ENCODE measurements around the gene RBM28.
A peak's percentile ranks its signal among the peaks of the same experiment; 100 is the strongest.

RBM28 gene

DNA sequence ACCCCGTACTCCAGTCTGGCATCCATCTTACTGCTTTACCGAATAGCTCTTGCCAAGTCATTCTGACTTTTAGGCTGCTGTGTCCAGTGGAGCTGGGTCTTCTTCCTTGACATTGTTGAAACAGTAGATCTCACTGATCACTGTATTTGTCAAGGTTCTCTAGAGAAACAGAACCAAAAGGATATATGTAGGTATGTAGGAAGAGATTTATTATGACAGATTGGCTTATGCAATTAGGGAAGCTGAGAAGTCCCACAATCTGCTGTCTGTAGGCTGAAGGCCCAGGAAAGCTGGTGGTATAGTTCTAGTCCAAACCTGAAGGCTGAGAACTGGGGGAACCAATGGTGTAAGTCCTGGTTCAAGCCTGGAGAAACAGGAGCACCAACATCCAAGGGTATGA lies 29.9 kb upstream of the RBM28 start:
- DNase-seq = no peak

DNA sequence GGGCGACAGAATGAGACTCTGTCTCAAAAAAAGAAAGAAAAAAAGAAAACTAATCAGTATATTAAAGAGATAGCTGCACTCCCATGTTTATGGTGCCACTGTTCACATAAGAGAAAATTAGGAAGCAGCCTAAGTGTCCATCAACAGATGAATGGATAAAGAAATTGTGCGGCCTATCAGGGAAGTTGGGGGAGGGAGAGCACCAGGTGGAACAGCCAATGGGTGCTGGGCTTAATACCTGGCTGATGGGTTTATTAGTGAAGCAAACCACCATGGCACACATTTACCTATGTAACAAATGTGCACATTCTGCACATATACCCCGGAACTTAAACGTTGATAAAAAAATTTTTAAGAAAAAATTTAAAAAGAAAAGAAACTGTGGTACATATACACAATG lies 26.8 kb upstream of the RBM28 start:
- no peak for DNase-seq

DNA sequence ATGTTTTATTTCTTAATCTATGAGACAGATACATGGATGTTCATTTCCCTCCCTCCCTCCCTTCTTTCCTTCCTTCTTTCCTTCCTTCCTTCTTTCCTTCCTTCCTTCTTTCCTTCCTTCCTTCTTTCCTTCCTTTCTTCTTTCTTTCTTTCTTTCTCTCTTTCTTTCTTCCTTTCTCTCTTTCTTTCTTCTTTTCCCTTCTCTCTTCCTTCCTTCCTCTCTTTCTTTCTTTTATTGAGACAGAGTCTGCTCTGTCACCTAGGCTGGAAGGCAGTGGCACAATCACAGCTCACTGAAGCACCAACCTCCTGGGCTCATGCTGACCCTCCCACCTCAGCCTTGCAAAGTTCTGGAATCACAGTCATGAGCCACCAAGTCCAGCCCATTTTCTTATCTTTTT lies 23.3 kb upstream of the RBM28 start:
- no peak for DNase-seq

DNA sequence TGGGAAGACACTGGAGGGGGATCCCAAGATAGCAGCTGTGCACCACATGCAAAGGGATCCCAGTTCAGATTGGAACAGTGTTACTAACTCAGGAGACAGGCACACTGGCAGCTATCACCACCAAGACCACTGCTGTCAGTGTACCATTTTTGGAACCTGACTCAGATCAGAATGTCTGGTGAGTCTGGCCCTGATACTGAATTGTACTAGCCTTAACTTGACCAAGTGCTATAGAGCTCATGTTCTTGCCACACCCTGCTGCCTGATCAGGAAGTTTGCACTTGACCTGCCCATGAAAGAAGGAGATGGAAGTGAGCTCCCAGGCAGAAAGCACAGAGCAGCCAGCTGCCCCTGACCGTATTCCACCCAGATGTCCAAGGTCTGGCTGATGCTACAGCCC lies 22.6 kb upstream of the RBM28 start:
- no peak for DNase-seq

DNA sequence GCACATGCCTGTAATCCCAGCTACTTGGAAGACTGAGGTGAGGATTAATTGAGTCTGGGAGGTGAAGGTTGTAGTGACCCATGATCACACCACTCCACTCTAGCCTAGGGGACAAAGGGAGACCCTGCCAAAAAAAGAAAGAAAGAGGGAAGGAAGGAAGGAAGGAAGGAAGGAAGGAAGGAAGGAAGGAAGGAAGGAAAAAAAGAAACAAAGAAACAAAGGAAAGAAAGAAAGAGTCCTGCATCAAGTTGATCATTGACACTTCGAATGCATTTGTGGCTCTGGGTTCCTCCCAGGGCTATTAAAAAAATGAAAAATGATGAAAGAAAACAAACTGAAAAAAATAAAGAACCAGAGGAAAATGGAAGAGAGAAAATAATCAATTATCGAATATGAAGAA lies 21.7 kb upstream of the RBM28 start:
- no peak for DNase-seq

DNA sequence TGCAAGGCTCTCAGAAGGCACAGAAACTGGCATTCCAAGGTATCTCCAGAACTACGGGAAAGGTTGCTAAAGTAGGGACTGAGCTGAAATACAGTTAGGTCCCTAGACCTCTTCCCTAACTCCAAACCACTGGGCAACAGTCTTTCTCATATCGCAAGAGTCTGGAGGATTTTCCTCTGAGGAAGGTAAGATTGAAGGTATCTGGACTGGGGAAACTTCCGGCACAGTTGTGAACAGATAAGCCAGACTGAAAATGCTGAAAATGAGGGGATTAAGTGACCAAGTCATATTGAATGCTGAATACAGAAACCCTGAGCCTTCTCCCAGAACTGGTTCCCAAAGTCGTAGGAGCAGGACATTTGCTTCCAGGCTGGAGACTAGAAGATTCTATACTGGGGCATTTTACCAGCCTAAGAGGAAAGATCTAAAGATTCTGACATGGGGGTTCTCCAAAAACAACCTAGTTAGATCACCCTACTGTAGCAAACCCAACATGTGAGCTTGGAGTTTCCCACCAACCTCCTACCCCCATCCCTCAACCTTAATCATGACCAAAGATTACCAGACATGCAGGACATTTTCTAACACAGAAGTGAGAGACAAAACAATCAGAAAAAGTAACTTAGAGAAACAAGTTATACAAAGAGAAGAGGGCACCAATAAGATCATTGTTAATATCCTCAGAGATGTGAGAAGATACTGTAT lies 20.6 kb upstream of the RBM28 start:
- DNase-seq = no peak

DNA sequence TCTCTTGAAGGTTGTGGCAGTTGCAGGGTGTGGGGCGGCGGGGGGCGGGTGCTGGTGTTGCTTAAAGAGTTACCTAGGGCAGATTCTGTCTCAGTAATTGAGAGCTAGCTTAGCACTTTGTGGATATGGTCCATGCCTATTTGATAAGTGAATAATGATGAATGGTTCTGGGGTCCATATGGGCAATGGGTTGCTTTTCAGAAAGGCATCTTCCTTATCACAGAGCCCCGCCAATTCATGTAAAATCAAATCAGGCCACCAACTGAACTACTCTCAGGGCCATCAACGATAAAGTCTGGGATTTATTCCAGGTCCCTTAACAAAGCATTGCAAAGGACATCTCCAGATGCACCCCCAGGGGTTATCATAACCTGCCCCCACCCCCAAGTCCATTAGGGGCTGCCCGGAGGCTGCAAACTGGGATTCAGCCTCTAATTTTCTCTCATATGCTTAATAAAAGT lies 19.6 kb upstream of the RBM28 start:
- DNase-seq = no peak

DNA sequence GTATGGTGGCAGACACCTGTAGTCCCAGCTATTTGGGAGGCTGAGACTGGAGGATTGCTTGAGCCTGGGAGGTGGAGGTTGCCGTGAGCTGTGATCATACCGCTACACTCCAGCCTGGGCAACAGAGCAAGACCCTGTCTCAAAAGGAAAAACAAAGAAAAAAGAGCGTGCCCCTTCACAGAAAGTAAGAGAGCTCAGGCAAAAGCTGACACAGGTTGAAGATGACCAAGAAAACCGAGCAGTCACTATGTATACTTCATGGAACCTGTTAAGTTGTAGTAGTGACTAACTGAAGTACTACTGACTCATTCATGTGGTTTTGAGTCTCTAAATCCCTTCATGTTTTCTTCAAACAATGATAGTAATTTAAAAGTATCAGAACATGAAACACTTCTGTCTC lies 19.0 kb upstream of the RBM28 start:
- DNase-seq = no peak

DNA sequence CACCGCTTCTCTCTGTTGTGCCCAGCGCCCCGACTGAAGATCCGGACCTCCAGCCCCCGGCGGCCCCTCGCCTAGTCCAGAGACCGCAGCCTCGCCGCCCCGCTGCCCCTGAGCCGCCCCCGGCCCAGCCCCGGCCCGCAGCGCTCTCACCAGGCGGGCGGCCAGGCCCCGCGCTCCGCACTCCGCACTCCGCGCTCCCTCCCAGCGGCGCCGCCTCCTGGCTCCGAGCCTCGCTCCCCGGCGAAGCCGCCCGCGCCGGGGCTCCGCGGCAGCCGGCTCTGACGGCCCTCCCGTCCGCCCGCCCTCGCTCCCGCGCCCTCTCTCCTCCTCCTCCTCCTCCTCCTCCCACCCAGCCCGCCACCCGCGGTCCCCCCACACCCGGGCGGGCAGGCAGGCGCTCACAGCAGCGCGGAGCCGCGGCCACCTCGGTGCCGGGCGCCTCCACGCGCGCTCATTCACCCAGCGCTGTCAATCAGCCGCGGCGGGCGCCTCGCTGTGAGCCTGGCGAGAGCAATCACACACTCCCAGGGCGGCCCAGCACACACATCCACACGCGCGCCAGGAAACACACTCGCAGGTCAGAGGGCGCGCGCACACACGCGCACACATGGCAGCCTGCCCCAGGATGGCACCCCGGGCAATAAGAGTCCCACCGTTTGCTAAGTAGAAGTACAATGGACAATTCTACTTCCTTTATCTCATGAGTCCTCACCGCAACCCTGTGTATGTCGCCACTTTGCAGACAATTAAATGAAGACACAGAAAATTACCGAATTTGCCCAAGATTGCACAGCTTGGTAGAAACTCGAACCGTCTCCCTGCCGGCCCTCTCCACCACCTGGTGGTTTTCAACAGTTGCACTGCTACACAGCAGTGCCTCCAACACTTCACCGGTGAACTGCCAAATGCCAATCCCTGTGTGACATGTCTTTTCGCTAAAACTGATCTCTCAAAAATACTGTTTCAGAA lies 18.0 kb upstream of the RBM28 start, which contains the start of gene PRRT4:
TSS of gene PRRT4 (minus strand) at position 280 of the 969 bp plus-strand sequence.
- DNase-seq = peak; percentile 28

DNA sequence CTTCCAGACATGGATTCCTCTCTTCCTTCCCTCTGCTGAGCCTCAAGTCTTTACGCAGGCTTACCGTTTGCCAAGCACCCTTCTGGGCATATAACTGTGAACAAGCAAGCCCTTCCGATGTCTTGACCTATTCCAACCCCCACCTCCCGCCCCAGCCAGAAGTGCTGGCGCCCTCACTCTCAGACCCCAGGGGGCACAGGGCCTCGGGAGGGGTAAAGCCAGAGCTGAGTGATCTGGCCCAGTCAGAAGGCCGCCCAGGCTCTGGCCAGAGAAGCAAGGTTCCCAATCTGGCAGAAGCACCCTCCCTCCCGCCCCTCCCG lies 16.6 kb upstream of the RBM28 start:
- no peak for DNase-seq

DNA sequence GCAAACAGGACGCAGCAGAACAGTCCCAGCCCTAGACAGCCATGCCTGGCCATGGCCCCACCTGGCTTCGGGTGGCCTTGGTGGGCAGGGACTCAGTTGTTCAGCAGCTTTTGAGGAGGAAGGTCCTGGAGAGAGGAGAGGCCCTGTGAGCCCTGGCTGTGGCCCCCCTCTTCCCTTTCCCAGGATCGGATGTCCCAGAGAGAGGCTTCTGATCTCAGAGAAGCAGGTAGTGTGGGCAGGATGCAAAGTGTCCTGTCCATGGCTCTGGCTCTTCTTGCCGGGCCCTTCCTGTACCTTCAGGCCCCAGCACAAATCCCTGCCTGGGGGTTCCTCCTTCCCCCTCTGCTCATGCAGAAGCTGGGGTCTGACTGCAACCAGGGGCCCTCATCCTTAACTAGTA lies 16.2 kb upstream of the RBM28 start:
- no peak for DNase-seq

DNA sequence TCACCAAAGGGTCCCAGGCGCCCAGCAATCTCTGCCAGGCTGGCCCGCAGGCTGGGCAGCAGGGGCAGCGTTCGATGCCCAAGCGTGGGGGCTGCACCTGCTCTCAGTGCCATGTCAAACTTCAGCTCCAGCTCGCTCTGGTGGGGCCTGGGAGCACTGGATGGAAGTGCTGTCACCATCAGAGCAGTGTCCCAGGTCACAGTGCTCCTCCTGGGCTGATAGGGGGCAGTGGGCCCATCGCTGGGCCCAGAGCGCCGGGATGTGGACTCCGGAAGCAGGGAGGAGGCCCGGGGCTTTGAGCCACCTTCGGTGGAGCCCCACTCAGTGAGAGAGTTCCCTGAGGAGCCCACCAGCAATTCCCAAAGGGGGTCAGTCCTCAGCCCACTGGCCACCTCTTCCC lies 15.6 kb upstream of the RBM28 start:
- no peak for DNase-seq

DNA sequence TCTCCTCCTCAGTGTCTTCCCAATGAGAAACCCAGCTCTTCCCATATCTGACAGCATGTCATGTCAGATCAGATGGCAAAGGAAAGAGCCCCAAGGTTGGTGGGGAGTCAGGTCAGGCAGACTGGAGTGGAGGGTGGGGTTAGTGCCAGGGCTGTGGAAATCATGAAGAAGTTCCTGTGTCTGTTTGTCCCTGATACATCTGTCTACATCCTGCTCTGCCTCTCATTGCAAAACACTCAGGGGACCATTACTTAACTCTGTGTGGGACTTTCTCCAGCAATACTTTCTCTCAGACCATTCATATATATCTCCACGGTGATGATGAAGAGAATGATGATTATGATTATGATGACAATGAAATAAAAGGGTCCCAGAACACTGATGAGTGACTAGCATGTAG lies 14.5 kb upstream of the RBM28 start:
- no peak for DNase-seq

DNA sequence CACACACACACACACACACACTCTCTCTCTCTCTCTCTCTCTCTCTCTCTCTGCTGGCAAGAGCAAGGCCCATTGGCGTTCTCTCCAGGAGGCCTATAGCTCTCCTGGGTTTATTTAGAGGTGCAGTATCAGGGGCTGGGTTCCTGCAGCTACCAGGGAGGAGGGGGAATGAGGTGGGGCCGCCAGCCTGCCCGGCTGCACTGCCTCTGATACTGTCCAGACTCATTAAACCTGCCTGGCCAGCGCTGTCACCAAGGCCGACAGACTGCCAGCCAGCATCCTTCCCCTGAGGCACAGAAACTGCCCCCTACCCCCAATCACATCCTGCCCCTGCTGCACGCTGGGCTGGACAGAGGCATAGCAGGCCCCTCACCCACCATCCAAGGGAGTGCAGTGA lies 13.5 kb upstream of the RBM28 start:
- no peak for DNase-seq

DNA sequence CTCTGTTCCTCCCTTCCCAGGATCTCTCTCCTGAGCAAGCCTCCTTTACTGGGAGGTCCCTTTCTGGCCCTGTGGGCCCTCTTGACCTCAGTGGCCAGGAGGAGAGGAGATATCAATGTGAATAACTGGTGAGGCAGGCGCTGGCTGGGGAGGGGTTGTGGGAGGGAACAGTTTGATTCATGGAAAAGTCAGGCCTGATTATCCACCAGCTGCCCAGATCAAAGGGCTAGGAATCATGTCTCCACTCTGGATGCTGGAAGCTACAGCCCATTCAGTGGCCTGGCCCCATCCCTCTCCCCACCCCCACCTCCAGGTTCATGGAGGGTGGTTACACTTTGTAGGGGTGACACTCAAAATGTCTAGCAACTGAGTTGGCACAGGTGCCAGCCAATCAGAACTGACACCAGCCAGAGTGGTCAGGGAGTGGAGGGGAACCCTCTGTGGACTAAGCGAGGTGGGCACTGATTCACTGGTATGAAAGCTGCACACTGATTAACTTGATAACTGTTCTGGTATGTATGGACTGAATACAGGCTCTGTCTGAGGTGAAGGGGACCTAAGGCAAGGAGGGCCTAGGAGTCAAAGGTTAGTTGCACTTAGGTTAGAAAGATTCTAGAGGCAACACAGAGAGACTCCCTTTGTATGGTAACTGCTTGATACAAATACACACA lies 13.0 kb upstream of the RBM28 start:
- no peak for DNase-seq

DNA sequence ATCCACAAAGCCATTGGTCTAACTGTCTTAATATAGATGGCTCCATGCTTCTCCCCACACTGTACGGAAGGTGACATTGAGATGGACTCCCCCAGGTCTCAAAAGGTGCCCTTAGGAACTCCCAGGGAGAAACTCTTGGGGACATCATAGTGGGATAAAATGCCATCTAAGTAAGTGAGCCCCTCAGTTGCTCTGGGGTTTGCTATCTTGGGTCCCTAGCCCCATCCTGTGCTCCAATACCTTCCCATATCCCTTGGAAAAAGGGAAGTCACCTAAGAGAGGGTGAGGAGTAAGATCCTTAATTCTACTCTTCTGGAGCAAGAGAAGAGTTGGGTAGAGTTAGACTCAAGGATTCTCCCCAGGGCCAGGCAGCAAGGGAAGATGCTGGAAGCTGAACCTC lies 9.9 kb upstream of the RBM28 start:
- DNase-seq = no peak

DNA sequence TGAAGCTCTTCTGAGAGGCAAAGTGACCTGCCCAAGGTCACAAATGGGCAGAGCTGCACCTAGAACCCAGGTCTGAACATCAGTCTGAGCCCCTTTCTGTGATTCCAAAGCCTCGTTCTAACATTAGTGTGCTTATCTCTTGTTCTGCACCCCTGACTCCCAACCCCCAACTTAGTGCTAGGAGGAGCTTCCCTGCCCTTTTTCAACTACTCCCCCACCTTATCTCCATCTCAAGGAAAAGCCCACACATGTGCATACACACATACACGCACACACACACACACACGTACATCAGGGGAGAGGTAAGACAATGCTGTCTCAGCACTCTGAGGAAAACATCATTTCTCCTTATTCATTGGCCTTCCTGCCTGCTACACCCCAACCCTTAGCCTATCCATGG lies 9.5 kb upstream of the RBM28 start:
- DNase-seq = no peak

DNA sequence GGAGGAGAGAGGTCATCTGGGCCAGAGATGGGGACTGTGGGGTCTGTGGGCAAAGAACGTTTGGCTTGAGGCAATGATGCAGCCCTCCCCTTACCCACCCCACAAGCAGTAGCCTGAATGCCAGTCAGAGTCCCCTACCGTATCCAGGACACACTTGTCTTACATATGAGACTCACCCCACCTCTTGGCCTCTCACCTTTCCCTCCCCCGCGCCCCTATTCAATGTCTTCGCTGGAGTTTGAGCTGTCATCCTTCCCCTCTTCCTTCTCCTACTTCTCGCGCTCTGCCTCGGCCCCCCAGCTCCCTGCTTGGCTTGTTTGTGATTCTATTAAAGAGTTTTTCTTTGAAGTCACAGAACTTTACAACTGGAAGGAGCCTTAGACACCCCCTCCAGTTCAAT lies 8.9 kb upstream of the RBM28 start:
- no peak for DNase-seq

DNA sequence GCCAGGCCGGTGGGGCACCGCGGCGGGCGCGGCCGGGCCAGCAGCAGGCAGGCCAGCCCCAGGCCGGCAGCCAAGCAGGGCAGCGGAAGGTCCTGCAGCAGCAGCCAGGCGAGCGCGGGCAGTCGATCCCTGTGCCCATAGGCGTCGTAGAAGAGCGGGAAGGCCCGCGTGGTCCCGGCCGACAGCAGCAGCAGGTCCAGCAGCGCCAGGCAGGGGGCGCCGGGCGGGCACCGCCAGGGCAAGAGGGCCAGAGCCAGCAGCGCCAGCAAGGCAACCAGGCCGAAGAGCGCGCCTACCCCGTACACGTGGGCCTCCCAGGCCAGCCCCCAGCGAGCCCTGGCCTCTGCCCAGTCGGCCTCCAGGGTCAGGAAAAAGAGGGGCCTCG lies 8.4 kb upstream of the RBM28 start:
- peak; percentile 26 for DNase-seq

DNA sequence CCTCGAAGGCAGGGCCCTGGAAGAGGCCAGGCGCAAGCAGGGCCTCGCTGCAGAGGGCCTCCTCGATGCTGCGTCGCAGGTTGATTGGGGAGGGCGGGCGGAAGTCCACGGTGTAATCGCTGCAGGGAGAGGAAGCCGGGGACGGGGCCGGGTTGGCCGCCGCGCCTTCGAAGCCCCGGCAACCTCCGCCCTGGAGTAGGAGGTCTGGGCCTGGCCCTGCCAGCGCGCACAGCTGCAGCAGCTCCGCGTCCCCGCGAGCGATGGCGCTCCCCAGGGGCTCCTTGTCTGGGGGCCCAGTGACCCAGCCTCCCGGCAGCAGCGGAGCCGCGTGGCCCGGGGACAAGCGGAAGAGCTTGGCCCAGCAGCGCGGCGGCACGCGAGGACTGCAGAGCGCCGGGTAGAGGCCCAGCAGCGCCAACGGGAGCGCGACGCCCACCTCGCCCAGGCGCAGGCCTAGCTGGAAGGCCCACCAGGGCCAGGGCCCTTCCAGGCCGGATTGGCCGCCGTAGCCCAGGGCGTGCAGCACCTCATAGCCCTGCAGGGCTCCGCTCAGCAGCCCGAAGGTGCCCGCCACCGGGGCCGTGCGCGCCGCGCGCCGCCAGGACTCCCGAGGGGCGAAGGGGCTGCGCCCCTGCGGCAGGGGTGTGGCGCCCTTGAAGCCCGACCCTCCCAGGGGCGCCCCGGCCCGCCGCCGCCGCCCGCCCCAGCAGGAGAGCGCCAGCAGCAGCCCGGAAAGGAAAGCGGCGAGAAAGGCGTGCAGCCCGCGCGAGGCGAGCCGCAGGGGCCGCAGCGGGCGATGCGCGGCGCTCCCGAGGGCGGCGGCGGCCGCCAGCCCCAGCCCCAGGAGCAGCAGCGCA lies 7.8 kb upstream of the RBM28 start:
- DNase-seq = no peak

DNA sequence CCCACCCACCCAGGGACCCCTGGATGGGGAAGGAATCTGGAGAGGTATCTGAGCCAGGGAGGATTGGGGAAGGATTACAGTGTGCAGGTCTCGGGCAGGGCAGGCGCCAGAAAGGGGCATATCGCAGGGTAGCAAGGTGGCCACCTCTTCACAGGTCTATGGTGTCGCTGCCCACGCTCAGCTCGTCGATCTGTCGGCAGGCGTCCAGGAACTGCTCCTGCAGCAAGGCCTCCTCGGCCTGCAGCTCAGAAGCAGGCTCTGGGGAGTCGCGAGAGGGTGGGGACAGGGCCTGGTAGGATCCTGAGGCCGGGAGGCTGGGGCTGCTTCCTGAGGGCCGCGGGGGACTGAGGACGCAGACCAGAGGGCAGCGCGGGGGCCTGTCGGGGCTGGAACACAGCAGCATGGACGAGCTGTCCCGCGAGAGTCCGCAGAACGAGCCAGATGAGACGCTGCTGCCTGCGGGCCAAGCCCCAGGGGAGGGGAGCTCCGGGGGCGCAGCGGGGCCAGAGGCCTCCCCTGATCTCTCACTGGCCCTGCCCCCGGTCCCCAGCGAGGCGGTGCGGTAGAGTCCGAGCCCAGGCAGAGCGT lies 7.1 kb upstream of the RBM28 start:
- DNase-seq = no peak

DNA sequence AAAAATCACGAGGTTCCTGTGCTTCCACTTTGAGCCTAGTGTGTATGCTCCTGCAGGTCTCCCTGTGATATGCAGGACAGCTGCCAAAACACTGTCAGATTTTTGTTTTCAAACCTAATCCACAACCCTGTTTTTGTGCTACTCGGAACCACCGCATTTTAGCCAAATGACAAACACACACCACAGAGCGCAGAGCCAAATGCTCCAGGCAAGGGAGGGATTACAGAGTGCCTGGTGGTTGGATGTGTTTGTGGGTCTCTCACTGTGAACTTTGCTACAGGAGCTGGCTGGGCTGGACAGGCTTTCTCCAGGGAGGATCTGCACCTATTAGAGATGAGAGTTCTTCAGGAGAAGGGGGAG lies 5.7 kb upstream of the RBM28 start:
- no peak for DNase-seq

All from midbrain (tissue), 1 donor.